Activated naive CD4-positive, alpha-beta T cell treated with anti-CD3 and anti-CD28 coated beads, Interleukin-2, amount 50 U/mL, for 72 hours (primary cell): ENCODE results near the gene PMPCA. TPM values are rescaled to one million over a fixed set of nuclear protein-coding genes. Genes with fewer than 3 reads are reported as not detected.
A peak's percentile ranks its signal among the peaks of the same experiment; 100 is the strongest.

Experiments
- ATAC-seq, 2 donors: fragments of 150-1000 bp; cut with Tn5 transposase; 2 replicates each; pipeline ENCODE4 v1.10.0; 2021; ENCODE audit warnings: mild to moderate bottlenecking in 2 of 2, moderate library complexity in 2 of 2
- DNase-seq, 2 donors: peaks; one replicate each; pipeline ENCODE4 v3.0.0; 2021 to 2022; ENCODE audit warnings: low spot score in 2 of 2
- H3K27ac Mint-ChIP-seq, 2 donors: one replicate each; pipeline ENCODE4 v1.8.0; 2022; ENCODE audit warnings: mild to moderate bottlenecking in 2 of 2, mixed read lengths in 2 of 2
- H3K36me3 Mint-ChIP-seq, 2 donors: one replicate each; pipeline ENCODE4 v1.8.0; 2022; ENCODE audit warnings: mixed read lengths in 2 of 2
- H3K9me3 Mint-ChIP-seq, 2 donors: one replicate each; pipeline ENCODE4 v1.8.0; 2022; ENCODE audit warnings: mixed read lengths in 2 of 2
- total RNA-seq, 2 donors: library from RNA; stranded (reverse); gene quantifications; one replicate each; pipeline ENCODE4 v1.2.3, GENCODE V29; 2022

Gene PMPCA
- 100 to 1,000 TPM in 1 of 2 donors, 10 to 100 TPM in 1; 94.1 to 110 TPM for total RNA-seq

DNA sequence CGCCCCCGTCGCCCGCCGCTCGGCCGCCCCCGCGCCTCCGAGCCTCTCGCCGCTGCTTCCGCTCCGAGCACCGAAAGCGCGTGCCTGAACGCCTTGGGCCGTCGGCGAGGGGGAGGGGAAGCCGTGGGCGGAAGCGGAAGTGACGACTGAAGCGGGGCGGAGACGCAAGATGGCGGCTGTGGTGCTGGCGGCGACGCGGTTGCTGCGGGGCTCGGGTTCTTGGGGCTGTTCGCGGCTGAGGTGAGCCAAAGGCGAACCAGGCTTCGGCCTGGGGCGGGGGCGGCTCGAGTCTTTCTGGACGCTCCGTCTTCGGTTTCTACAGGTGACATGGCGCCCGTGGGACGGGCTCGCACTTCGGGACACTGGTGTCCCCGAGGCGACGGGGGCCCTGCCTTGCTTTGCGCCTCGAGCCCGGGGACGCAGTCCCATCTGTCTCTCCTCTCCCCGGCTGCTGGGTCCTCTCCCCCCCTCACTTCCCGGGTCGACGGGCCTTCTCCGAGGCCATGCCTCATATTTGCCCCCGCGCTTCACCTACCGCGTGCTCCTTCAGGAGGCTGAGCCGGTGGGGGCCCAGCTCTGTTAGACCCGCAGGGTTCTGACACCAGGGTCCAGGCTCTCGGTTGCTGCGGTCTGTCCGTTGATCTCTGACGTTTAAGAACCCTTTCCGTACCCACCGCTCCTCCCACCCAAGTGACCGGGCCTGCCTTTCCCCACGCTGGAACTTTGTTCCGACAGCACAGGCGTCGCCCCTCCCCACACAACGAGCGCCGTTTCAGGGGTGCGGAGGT, at the start of gene PMPCA, which contains the start of gene ENTR1:
Gene PMPCA, plus strand, starts transcription at position 159 of the 788 bp plus-strand sequence. Its CDS starts 11 bp downstream, at position 170.
Gene ENTR1, minus strand, starts transcription at position 115 of the 788 bp plus-strand sequence. CDS start 217 bp downstream, outside the sequence.
- DNase-seq (peak; percentile 92 to 98), ATAC-seq (peak; percentile 81 to 90)
- Mint-ChIP-seq H3K9me3 (no peaks in the 10 kb centered on the region), H3K27ac (peak within 1 kb of the TSS; percentile 96 to 98), H3K36me3 (peaks cover 40 to 52% of the 10 kb centered on the region in 2 donors)

DNA sequence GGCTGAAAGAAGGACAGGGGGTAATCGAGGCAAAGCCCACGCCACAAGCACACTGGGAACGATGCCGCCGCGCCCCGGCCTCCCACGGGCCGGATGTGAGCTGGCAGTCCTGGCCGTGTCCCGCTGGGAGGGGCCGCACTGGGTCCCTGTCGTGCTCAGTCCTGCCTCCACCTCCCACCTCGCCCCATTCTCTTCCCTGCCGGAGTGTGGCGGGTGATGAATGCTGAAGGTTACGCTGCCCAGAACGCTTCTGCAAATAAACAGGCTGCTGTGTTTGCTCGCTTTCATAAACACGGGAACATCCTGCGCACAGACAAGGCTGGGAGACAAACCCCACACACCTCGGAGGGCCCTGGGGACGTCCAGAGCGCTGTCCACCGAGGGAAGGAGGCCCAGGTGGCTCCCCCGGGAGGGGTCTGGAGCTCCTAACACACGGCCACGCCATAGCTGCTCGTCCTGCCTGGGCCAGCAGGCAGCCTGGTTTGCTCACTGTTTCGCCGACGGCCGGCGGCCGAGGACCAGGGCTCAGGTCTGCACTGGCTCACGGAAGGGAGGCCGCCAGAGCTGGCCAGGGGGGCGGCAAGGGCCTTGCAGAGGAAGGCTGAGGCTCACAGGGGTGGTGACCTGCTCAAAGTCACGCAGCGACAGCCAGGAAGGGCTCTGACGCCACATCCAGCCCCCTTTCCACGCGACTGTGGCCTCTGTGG, 49.3 kb upstream of the PMPCA start:
- DNase-seq (no peak), ATAC-seq (no peak)
- H3K36me3 Mint-ChIP-seq, result no peaks in the 10 kb centered on the region
- H3K9me3 Mint-ChIP-seq, result no peaks in the 10 kb centered on the region
- no peak overlapping the region for H3K27ac Mint-ChIP-seq

GRCh38 chr9:136361754-136362449, 48.6 kb upstream of the PMPCA start:
- peak overlapping the region; percentile 44 to 75 for H3K27ac Mint-ChIP-seq
- no peaks in the 10 kb centered on the region for H3K36me3 Mint-ChIP-seq
- no peaks in the 10 kb centered on the region for H3K9me3 Mint-ChIP-seq
- ATAC-seq (no peak), DNase-seq (no peak)

- Mint-ChIP-seq H3K27ac (peak overlapping the region; percentile 50 to 75), H3K36me3 (no peaks in the 10 kb centered on the region), H3K9me3 (no peaks in the 10 kb centered on the region)
- ATAC-seq, result no peak
- DNase-seq, result no peak
Measured at GRCh38 chr9:136362450-136362784, 48.0 kb upstream of the PMPCA start.

GRCh38 chr9:136363106-136363948, 47.1 kb upstream of the PMPCA start, which contains the start of gene DNLZ:
Gene DNLZ, minus strand, starts transcription at chr9:136363744. Its CDS starts 30 bp downstream, at chr9:136363714.
- Mint-ChIP-seq H3K27ac (peak within 1 kb of the TSS; percentile 75 to 88), H3K9me3 (no peaks in the 10 kb centered on the region), H3K36me3 (no peaks in the 10 kb centered on the region)
- DNase-seq (peak; percentile 90 to 96), ATAC-seq (peak; percentile 91 to 92)

DNA sequence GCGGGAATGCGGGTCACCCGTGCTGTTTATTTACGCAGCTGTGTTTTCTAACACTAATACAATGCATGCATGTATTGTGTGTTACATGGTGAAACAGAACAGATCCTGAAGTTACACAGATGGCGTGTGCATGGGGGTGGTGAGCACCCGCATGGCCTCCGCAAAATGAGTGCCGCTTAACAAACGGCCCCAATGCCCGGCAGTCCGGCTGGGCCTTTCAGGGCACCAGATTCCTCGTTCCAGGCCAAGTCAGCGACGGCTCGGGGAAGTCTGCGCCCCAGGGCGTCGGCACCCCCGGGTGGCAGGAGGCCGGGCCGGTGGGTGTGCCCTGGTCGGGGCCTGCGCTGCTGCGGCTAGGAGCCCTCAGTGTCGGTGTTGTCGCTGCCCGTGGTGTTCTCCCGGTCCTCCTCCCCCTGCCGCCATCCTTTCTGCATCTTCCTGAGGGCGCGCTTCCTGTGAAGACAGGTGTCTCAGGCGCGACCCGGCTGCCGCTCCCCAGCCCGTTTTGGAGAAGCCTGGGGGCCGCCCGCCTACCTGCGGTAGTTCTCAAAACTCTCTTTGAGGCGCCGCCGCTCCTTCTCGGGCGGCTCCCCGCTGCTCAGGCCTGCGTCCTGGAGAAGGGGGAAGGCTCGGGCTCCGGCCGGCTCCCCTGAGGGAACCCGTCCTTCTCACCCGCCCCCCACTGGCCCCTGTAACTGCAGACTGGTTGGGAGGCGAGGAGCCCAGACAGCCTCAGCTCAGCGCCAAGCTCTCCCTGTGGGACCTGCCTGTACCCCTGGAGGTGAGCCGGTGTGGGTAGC, 46.3 kb upstream of the PMPCA start:
- Mint-ChIP-seq H3K27ac (peak overlapping the region in 1 of 2 donors; percentile 75), H3K9me3 (no peaks in the 10 kb centered on the region), H3K36me3 (no peaks in the 10 kb centered on the region)
- ATAC-seq (peak in 1 of 2 donors; percentile 1), DNase-seq (no peak)

GRCh38 chr9:136364942-136365774, 45.3 kb upstream of the PMPCA start:
- Mint-ChIP-seq H3K36me3 (no peaks in the 10 kb centered on the region), H3K27ac (no peak overlapping the region), H3K9me3 (no peaks in the 10 kb centered on the region)
- DNase-seq (no peak), ATAC-seq (no peak)

DNA sequence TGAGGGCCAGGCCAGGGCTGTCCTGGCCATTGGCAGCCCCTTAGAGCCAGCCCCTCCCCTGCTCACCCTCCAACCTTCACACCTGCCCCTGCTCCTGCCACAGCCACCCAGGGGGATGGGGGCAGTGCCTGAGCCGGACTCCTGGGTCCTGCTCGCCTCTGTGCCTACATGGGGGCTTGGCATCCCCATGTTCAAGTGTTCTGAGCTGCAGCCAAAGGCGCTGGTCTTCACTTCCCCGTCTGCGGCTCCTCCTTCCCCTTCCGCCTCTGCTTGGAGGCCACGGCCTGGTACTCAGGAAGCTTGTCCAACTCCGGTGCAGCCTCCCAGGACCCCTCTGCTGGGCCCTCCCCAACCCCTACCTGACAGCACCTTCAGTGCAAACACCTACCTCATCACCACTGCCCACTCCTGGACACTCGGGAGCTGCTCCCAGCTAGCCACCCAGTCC, 44.7 kb upstream of the PMPCA start:
- DNase-seq (no peak), ATAC-seq (no peak)
- Mint-ChIP-seq H3K27ac (peak overlapping the region in 1 of 2 donors; percentile 40), H3K36me3 (no peaks in the 10 kb centered on the region), H3K9me3 (no peaks in the 10 kb centered on the region)

DNA sequence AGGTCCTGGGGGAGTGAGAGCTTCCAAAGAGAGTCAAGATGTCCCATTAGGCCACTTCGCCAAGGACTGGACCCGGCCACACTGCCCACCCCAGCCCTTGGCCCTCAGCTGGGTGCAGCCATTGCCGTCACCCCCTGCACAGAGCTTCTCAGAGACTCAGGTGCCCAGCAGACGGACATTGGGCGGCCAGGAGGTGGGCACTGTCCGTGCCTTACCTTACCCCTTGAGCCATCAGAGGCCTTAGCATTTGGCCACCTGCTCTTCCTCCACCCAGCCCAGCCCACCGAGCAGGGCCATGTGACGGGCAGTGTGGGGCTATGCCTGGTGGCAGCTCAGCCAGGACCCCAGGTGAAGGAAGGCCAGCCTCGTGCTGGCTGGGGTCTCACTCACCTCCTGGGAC, 43.6 kb upstream of the PMPCA start:
- DNase-seq, result no peak
- Mint-ChIP-seq H3K9me3 (no peaks in the 10 kb centered on the region), H3K27ac (no peak overlapping the region), H3K36me3 (no peaks in the 10 kb centered on the region)
- no peak for ATAC-seq

DNA sequence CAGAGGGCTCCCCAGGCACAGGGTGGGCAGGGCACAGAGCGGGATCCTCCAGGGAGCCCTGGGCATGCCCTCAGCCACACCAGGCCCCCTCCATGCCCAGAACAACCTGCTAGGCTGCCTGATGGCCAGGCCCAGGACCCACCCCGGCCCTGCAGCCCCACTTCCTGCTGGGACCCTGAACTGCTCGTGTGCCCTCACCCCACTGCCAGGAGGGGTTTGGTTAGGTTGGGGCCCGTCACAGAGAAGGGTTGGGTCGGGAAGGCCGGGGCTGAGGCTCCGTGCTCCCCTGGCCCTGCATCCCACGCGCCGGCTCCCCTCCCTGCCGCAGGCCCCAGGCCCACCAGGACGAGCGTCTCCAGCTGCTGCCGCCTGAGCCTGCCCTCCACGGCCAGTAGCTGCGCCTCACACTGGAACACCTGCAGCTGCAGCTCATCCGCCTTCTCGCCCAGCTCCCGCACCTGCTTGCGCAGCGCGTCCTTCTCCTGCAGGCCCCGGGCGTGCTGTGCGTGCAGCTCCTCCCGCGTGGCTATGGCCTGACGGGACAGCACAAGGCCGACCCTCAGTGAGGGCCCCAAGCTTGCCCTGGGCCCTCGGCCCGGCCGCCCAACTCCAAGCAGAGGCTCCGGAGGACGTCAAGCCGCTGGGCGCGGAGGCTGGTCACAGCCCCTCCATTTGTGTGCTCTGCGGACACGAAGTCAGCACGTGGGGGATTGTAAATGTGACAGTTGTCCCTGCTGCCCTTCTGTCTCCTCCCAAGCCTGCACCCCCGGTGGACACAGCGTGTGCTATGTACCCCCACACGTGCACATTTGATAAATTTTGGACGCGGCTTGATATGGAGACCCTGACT, 42.9 kb upstream of the PMPCA start:
- Mint-ChIP-seq H3K36me3 (no peaks in the 10 kb centered on the region), H3K9me3 (no peaks in the 10 kb centered on the region), H3K27ac (peak overlapping the region in 1 of 2 donors; percentile 58)
- DNase-seq (no peak), ATAC-seq (no peak)

DNA sequence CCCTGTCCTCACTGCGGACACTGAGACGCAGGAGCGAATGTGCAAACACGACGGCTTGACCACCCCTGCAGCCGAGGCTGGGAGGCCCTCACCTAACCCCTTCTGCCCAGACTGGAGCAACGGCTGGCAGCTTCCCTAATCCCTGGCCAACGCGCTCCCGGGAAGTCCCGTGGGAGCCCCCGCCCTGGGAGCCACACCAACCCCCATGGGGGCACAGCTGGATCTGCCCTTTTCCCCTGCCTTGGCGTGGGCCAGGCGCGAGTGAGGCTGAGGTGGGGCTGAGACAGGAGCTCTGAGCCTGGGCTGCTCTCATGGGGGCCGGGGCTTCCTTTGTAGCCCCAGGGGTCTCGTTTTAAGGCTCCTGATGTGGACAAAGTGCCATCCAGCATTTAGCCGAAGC, 42.3 kb upstream of the PMPCA start:
- peak overlapping the region in 1 of 2 donors; percentile 58 for H3K27ac Mint-ChIP-seq
- ATAC-seq, result no peak

GRCh38 chr9:136370037-136370436, 40.4 kb upstream of the PMPCA start:
- no peak for ATAC-seq

More for the DNA sequence above, 42.3 kb upstream of the PMPCA start:
- no peaks in the 10 kb centered on the region for H3K9me3 Mint-ChIP-seq
- H3K36me3 Mint-ChIP-seq, result no peaks in the 10 kb centered on the region
- no peak for DNase-seq

DNA sequence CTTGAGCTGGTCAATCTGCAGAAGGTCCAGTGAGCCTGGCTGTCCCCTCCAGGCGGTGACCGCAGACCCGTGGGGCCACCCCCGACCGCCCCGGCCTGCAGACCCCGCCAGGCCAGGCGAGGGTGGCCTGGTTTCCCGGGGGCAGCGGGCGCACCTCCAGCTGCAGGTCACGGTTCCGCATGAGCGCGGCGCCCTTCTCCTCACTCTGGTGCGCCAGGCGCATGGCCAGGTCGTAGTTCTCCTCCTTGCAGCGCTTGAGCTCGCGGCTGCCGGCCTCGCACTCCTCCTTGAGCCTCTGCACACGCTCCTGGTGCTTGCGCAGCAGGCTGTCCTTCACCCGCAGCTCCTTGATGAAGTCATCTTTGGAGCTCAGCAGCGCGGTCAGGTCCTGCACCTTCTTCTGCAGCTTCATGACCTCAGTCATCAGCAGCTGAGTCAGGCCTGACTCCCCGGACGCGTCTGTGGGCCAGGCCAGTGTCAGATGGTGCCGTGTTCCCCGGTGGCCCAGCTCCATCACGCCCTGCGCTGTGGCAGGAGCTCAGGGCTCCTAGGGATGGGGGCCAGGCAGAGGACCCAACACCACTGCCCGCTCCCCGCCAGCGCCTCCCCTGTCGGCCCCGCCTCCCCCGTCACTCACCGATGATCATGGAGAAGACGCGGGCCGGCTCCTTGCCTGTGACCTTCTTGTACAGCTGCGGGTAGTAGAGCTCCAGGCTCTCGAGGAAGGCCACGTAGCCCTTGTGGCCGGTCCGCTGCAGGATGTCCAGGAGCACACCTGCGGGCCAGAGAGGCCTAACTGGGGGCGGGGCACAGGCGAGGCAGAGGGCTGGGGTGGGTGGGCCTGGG, 39.5 kb upstream of the PMPCA start:
- ATAC-seq (no peak), DNase-seq (no peak)
- H3K36me3 Mint-ChIP-seq, result no peaks in the 10 kb centered on the region
- no peak overlapping the region for H3K27ac Mint-ChIP-seq
- no peaks in the 10 kb centered on the region for H3K9me3 Mint-ChIP-seq

More at GRCh38 chr9:136370037-136370436, 40.4 kb upstream of the PMPCA start:
- DNase-seq, result no peak
- H3K9me3 Mint-ChIP-seq, result no peaks in the 10 kb centered on the region
- H3K36me3 Mint-ChIP-seq, result no peaks in the 10 kb centered on the region
- no peak overlapping the region for H3K27ac Mint-ChIP-seq
